Suppressor macrophage treated with lipopolysaccharide for 1 hour (primary cell): ENCODE measurements around the gene DYNLRB1.
A peak's percentile ranks its signal among the peaks of the same experiment; 100 is the strongest.

Experiments used
- DNase-seq, 3 donors: peaks; one replicate each; pipeline ENCODE4 v3.0.0-alpha.2; 2020 to 2022

Gene DYNLRB1

GRCh38 chr20:34579979-34580940 is 64.0 kb downstream of the DYNLRB1 start:
- peak in 2 of 3 donors; percentile 24 to 28 for DNase-seq

DNA sequence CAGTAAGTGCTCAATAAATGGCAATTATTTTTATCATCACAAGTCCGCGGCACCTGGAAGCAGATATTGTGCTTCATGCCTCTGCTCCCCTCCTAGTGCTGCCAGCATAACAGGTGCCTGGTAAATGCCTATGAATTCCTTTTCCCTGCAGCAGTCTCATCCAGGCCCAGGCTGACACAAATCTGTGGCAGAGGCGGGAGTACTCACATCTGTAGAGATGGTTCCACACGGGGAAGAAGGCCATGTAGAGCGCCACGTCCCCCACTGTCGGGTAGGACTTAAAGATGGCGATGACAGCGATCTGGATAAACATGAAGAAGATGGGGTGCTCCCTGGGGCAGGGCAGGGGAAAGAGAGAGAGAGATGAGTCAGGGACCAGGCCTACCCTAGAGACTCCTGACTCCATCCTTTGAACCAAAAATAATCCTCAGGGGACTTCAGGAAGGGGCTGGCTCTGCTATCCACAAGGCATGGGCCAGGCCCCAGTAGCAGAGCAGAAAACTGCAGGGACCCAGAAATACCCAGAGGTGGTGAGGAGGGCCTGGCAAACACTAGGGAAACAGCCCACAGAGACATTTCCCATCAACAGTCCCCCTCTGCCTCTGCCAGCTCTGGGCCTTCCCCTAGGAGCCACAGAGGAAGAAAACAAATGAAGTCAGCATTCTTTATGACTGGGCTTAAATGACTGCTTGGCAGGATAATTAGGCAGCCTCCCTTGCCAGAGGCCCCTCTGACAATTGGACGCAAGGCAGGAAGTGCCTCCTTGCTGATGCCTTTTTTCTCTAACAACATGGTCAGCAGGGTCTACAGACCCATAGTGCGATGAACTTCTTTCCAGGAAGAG is 65.3 kb downstream of the DYNLRB1 start:
- DNase-seq: peak; percentile 68 to 80 (median 77)

GRCh38 chr20:34582221-34582620 is 66.0 kb downstream of the DYNLRB1 start:
- DNase-seq: no peak

- DNase-seq: no peak
Measured at GRCh38 chr20:34582911-34583310, 66.7 kb downstream of the DYNLRB1 start.

DNA sequence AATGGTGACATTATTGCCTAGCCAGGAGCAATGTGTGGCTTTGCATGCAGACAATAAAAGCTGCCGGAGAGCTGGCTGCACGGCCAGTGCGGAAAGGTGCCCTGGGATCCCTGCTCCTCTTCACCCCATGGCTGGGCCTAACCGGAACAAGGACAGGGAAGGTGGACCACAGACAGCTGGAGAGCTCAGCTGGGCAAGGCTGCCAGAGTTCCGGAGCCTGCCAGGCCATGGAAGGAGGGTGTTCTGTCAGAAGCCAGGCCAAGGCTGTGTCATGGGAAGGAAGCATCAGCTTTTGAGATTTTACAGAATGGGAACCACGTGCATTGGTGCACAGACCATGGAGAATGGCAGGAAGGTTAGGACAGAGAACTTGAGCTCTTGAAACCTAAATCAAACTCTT is 67.3 kb downstream of the DYNLRB1 start:
- DNase-seq: no peak

- DNase-seq: no peak
Measured at GRCh38 chr20:34585019-34585418, 68.8 kb downstream of the DYNLRB1 start.

- DNase-seq: no peak
Measured at GRCh38 chr20:34586488-34587163, 70.4 kb downstream of the DYNLRB1 start.
